IMR-90 (cell line): ENCODE results near the gene REC114. TPM values are rescaled to one million over a fixed set of nuclear protein-coding genes. Genes with fewer than 3 reads are reported as not detected.

Experiments
- ATAC-seq: fragments of 200-7000 bp; cut with Tn5 transposase; 2 replicates; pipeline ENCODE4 v1.9.1; 2020; ENCODE audit warnings: low read depth, mild to moderate bottlenecking, moderate library complexity
- BruUV-seq: library from RNA; stranded (reverse); fragments of 400-500 nt; replicated peaks from 2 replicates; lab custom pipeline; 2021; lab: Mats Ljungman, UMichigan
- CTCF ChIA-PET: fragments of 300-600 bp; formaldehyde crosslinking; extraction: SDS; loops from one replicate; lab custom pipeline; 2021; ENCODE audit warnings: antibody characterized with exemption; lab: Yijun Ruan, JAX
- POLR2A ChIA-PET: fragments of 300-600 bp; sonication (Branson Sonifier 250); formaldehyde crosslinking; loops from one replicate; lab custom pipeline; 2022; ENCODE audit warnings: antibody characterized with exemption; ENCODE audit not compliant: unreplicated experiment; lab: Charles Lee
- DNase-seq: peaks from one replicate; pipeline ENCODE4 v3.0.0; 2013
- H2AFZ ChIP-seq: replicated peaks from 2 replicates; pipeline ENCODE3; 2013; ENCODE audit warnings: low read length, mild to moderate bottlenecking; ENCODE audit not compliant: poor library complexity
- H2AK5ac ChIP-seq: 2 replicates; pipeline ENCODE4 v1.6.1; 2013; ENCODE audit warnings: low read depth, low read length, inconsistent platforms
- H2AK9ac ChIP-seq: replicated peaks from 2 replicates; pipeline ENCODE3; 2013; ENCODE audit warnings: mild to moderate bottlenecking, low read depth, low read length, moderate library complexity; ENCODE audit not compliant: poor library complexity
- H2BK120ac ChIP-seq: 2 replicates; pipeline ENCODE4 v1.6.1; 2013; ENCODE audit warnings: low read depth, low read length, inconsistent platforms
- H2BK15ac ChIP-seq: 3 replicates; pipeline ENCODE4 v1.6.1; 2013; ENCODE audit warnings: low read depth, low read length, inconsistent platforms
- H2BK20ac ChIP-seq: 2 replicates; pipeline ENCODE4 v1.6.1; 2013; ENCODE audit warnings: low read depth, mild to moderate bottlenecking, inconsistent platforms, low read length, moderate library complexity
- H2BK5ac ChIP-seq: 2 replicates; pipeline ENCODE4 v1.6.1; 2013; ENCODE audit warnings: mild to moderate bottlenecking, low read depth, low read length, inconsistent platforms; ENCODE audit not compliant: poor library complexity, severe bottlenecking
- H3K14ac ChIP-seq: replicated peaks from 2 replicates; pipeline ENCODE4 v1.6.1; 2013; ENCODE audit warnings: low read depth, low read length, inconsistent platforms
- H3K18ac ChIP-seq: 2 replicates; pipeline ENCODE4 v1.6.1; 2013; ENCODE audit warnings: low read depth, low read length, control low read depth
- H3K23ac ChIP-seq: 2 replicates; pipeline ENCODE4 v1.6.1; 2013; ENCODE audit warnings: low read depth, low read length, inconsistent platforms
- H3K27ac ChIP-seq: 2 replicates; pipeline ENCODE4 v1.5.1; 2013; ENCODE audit warnings: mild to moderate bottlenecking, control low read depth, low read length; ENCODE audit not compliant: insufficient read depth
- H3K27me3 ChIP-seq: 2 replicates; pipeline ENCODE4 v1.6.1; 2013; ENCODE audit warnings: low read length; ENCODE audit not compliant: control insufficient read depth, insufficient read depth
- H3K36me3 ChIP-seq: 2 replicates; pipeline ENCODE4 v1.6.1; 2013; ENCODE audit warnings: low read length, mixed read lengths; ENCODE audit not compliant: control insufficient read depth, insufficient read depth
- H3K4ac ChIP-seq: 2 replicates; pipeline ENCODE4 v1.6.1; 2013; ENCODE audit warnings: low read depth, low read length, inconsistent platforms
- H3K4me1 ChIP-seq: 2 replicates; pipeline ENCODE4 v1.6.1; 2013; ENCODE audit warnings: low read length, mixed read lengths; ENCODE audit not compliant: control insufficient read depth, insufficient read depth
- H3K4me2 ChIP-seq: 2 replicates; pipeline ENCODE4 v1.6.1; 2013; ENCODE audit warnings: low read depth, mild to moderate bottlenecking, control low read depth, low read length, moderate library complexity
- H3K4me3 ChIP-seq: 2 replicates; pipeline ENCODE4 v1.5.1; 2013; ENCODE audit warnings: low read depth, mild to moderate bottlenecking, control low read depth, low read length, moderate library complexity; ENCODE audit not compliant: insufficient read depth
- H3K56ac ChIP-seq: 2 replicates; pipeline ENCODE4 v1.6.1; 2013; ENCODE audit warnings: low read length, inconsistent platforms; ENCODE audit not compliant: insufficient read depth; ENCODE audit errors: extremely low read depth
- H3K79me1 ChIP-seq, 2 experiments: 2 replicates each; pipeline ENCODE4 v1.6.1; 2013; ENCODE audit warnings: low read length in 2 of 2, inconsistent platforms in 1 of 2, low read depth in 1 of 2
- H3K9ac ChIP-seq: 2 replicates; pipeline ENCODE4 v1.6.1; 2013; ENCODE audit warnings: low read depth, low read length, control low read depth
- H3K9me1 ChIP-seq: 2 replicates; pipeline ENCODE4 v1.6.1; 2013; ENCODE audit warnings: low read length, inconsistent platforms; ENCODE audit not compliant: insufficient read depth
- H3K9me3 ChIP-seq: 2 replicates; pipeline ENCODE4 v1.6.1; 2013; ENCODE audit warnings: low read length; ENCODE audit not compliant: control insufficient read depth, insufficient read depth
- H4K20me1 ChIP-seq: 2 replicates; pipeline ENCODE4 v1.6.1; 2013; ENCODE audit warnings: low read length, inconsistent platforms; ENCODE audit not compliant: insufficient read depth
- H4K5ac ChIP-seq: 2 replicates; pipeline ENCODE4 v1.6.1; 2013; ENCODE audit warnings: mild to moderate bottlenecking, low read depth, low read length, control low read depth
- H4K8ac ChIP-seq, 2 experiments: 2 replicates each; pipeline ENCODE4 v1.6.1; 2013; ENCODE audit warnings: low read depth in 2 of 2, low read length in 2 of 2, control low read depth in 1 of 2, inconsistent platforms in 1 of 2
- H4K91ac ChIP-seq: 2 replicates; pipeline ENCODE4 v1.6.1; 2013; ENCODE audit warnings: low read depth, low read length, inconsistent platforms; ENCODE audit not compliant: insufficient read depth
- BHLHE40 ChIP-seq: fragments of 150-350 bp; IDR thresholded peaks from 2 replicates; pipeline ENCODE4 v1.6.1; 2016; ENCODE audit warnings: mild to moderate bottlenecking, low read depth, low read length
- CEBPB ChIP-seq: IDR thresholded peaks from 2 replicates; pipeline ENCODE4 v1.6.1; 2012; ENCODE audit warnings: low read depth, low read length, improper control_type of control experiment
- CHD1 ChIP-seq: IDR thresholded peaks from 2 replicates; pipeline ENCODE4 v1.6.1; 2012; ENCODE audit warnings: low read depth, low read length, improper control_type of control experiment
- FOS ChIP-seq: fragments of 150-350 bp; IDR thresholded peaks from 2 replicates; pipeline ENCODE4 v1.6.1; 2016; ENCODE audit warnings: low read depth, low read length
- MAZ ChIP-seq: IDR thresholded peaks from 2 replicates; pipeline ENCODE4 v1.6.1; 2012; ENCODE audit warnings: low read depth, mild to moderate bottlenecking, low read length, improper control_type of control experiment, moderate library complexity, borderline replicate concordance
- MXI1 ChIP-seq: IDR thresholded peaks from 2 replicates; pipeline ENCODE4 v1.6.1; 2012; ENCODE audit warnings: low read depth, mild to moderate bottlenecking, low read length, moderate library complexity, borderline replicate concordance
- POLR2A ChIP-seq: IDR thresholded peaks from 2 replicates; pipeline ENCODE4 v1.6.1; 2012; ENCODE audit warnings: mild to moderate bottlenecking, low read depth, low read length
- RAD21 ChIP-seq: IDR thresholded peaks from 2 replicates; pipeline ENCODE4 v1.6.1; 2012; ENCODE audit warnings: low read length, improper control_type of control experiment
- RCOR1 ChIP-seq: IDR thresholded peaks from 2 replicates; pipeline ENCODE4 v1.6.1; 2012; ENCODE audit warnings: mild to moderate bottlenecking, low read length, improper control_type of control experiment; ENCODE audit not compliant: insufficient replicate concordance
- RFX5 ChIP-seq: IDR thresholded peaks from 2 replicates; pipeline ENCODE4 v1.8.0; 2012; ENCODE audit warnings: low read depth, mild to moderate bottlenecking, low read length, moderate library complexity
- SMC3 ChIP-seq: fragments of 150-350 bp; IDR thresholded peaks from 2 replicates; pipeline ENCODE4 v1.6.1; 2016; ENCODE audit warnings: low read depth, mild to moderate bottlenecking, antibody characterized with exemption, low read length, moderate library complexity
- WGBS, 2 experiments: methylation state at CpG; one replicate each; pipeline versions ENCODE4 v1.1.5 to v1.1.7; 2013; ENCODE audit warnings: missing lambda C conversion rate in 2 of 2; ENCODE audit not compliant: insufficient read length in 1 of 2; ENCODE audit errors: extremely low coverage in 2 of 2; 5-methylcytosine and 5-hydroxymethylcytosine counted together
- dilution Hi-C: fragments of 300-500 bp; cut with HindIII; formaldehyde crosslinking; loops from one replicate; pipeline ENCODE4 v1.14.3; 2018; ENCODE audit warnings: low sequenced_read_pairs; ENCODE audit not compliant: unreplicated experiment
- in situ Hi-C: fragments of 300-500 bp; cut with MboI; formaldehyde crosslinking; loops from 3 replicates; pipeline ENCODE4 v1.14.3; 2019; ENCODE audit warnings: low sequenced_read_pairs, inconsistent platforms, mixed read lengths
- intact Hi-C: fragments of 100-400 bp; cut with micrococcal nuclease; formaldehyde crosslinking; loops from 2 replicates; pipeline ENCODE4 v1.10.0; 2022
- polyA plus RNA-seq, 3 experiments: library from polyadenylated mRNA; depleted of rRNA; stranded (reverse); fragments of >200 nt; gene quantifications; 2 replicates each; pipeline ENCODE4 v1.2.3, GENCODE V29; 2012; ENCODE audit warnings: low replicate concordance in 1 of 3
- total RNA-seq: library from RNA; depleted of rRNA; stranded (reverse); fragments of >200 nt; gene quantifications from 2 replicates; pipeline ENCODE4 v1.2.3, GENCODE V29; 2012
- TF ChIP-seq, protein P1 (sequence below): fragments of 150-350 bp; IDR thresholded peaks from 2 replicates; pipeline ENCODE4 v1.6.1; 2017; ENCODE audit warnings: mild to moderate bottlenecking, antibody characterized with exemption, low read length, low read depth
- TF ChIP-seq, protein P2 (sequence below): fragments of 150-350 bp; IDR thresholded peaks from 2 replicates; pipeline ENCODE4 v1.6.1; 2016; ENCODE audit warnings: low read depth, mild to moderate bottlenecking, low read length, moderate library complexity, borderline replicate concordance

REC114 gene
- total and polyA plus RNA-seq, 2 of the 4 experiments (the other 2 are of a cell fraction): not detected

DNA sequence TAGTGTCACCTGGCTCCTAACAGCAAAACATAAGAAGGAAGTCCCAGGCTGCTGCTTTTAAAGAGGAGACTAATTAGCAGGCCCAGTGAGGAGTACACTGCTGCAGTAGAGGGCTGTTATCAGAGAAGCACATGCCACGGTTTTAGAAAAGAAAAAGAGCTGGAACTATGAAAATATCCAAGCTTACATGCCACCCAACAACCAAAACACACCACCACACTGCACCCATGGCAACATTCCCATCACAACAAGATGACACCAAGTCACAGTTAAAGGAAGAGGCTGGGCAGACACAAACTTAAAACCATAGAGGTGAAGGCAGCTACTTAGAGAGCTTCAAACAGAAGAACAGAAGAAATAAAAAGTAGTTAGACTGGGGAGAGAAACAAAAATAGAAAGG is 153.2 kb downstream of the REC114 start:
- Histone ChIP-seq H3K56ac (no peak overlapping the region), H4K8ac (no peak overlapping the region), H3K9me1 (peaks cover 33% of the 10 kb centered on the region), H2BK20ac (no peak overlapping the region), H3K79me1 (peaks cover 45 to 92% of the 10 kb centered on the region in 2 experiments), H4K5ac (no peak overlapping the region), H2BK15ac (no peak overlapping the region), H2BK120ac (no peak overlapping the region), H3K4me1 (peaks cover 22% of the 10 kb centered on the region), H2AK9ac (no peak overlapping the region), H3K23ac (no peak overlapping the region), H3K4ac (no peak overlapping the region), H3K14ac (0 out of 2 replicates have a peak overlapping the region, but pooled peaks have one; percentile 13), H3K4me2 (no peak overlapping the region), H2BK5ac (no peak overlapping the region), H3K9me3 (no peaks in the 10 kb centered on the region), H4K20me1 (peaks cover 87% of the 10 kb centered on the region), H3K18ac (no peak overlapping the region), H2AK5ac (0 out of 2 replicates have a peak overlapping the region, but pooled peaks have one; percentile 16), H4K91ac (no peak overlapping the region), H3K4me3 (no peak overlapping the region), H3K27me3 (no peaks in the 10 kb centered on the region), H3K27ac (no peak overlapping the region), H2AFZ (no peak overlapping the region), H3K36me3 (peaks cover 4% of the 10 kb centered on the region), H3K9ac (no peak overlapping the region)
- DNase-seq (no peak), ATAC-seq (no peak)
- dilution Hi-C loops: no loop called here
- CTCF ChIA-PET: no interaction called here
- BruUV-seq: no TSS peak
- TF ChIP-seq RCOR1 (no peak), CHD1 (no peak), CEBPB (no peak), FOS (no peak), RAD21 (no peak), POLR2A (no peak), SMC3 (no peak), MXI1 (no peak), RFX5 (no peak), MAZ (no peak), BHLHE40 (no peak)
- TF ChIP-seq, protein P1, sequence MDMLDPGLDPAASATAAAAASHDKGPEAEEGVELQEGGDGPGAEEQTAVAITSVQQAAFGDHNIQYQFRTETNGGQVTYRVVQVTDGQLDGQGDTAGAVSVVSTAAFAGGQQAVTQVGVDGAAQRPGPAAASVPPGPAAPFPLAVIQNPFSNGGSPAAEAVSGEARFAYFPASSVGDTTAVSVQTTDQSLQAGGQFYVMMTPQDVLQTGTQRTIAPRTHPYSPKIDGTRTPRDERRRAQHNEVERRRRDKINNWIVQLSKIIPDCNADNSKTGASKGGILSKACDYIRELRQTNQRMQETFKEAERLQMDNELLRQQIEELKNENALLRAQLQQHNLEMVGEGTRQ: no peak
- TF ChIP-seq, protein P2, sequence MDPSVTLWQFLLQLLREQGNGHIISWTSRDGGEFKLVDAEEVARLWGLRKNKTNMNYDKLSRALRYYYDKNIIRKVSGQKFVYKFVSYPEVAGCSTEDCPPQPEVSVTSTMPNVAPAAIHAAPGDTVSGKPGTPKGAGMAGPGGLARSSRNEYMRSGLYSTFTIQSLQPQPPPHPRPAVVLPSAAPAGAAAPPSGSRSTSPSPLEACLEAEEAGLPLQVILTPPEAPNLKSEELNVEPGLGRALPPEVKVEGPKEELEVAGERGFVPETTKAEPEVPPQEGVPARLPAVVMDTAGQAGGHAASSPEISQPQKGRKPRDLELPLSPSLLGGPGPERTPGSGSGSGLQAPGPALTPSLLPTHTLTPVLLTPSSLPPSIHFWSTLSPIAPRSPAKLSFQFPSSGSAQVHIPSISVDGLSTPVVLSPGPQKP: no peak
- 71% methylated on average over 1 of the region's 1 CpG; no CpG with 5 or more reads in 1 of the 2 experiments for WGBS, 2 experiments
- in situ Hi-C loops: no loop called here
- intact Hi-C loops: no loop called here
- POLR2A ChIA-PET: no interaction called here
